K562 (cell line): ENCODE data around the gene PRODH. TPM values are rescaled to one million over a fixed set of nuclear protein-coding genes. Genes with fewer than 3 reads are reported as not detected.

ENCODE experiments used
- ARID1B ChIP-seq: fragments of 450-650 bp; IDR thresholded peaks from 2 replicates; pipeline ENCODE4 v1.6.1; 2016; ENCODE audit warnings: antibody characterized with exemption, mild to moderate bottlenecking, inconsistent platforms
- BRD9 ChIP-seq: fragments of 450-650 bp; IDR thresholded peaks from 2 replicates; pipeline ENCODE4 v1.6.1; 2018; ENCODE audit warnings: low read depth; ENCODE audit not compliant: partially characterized antibody
- CBX8 ChIP-seq: fragments of 200-600 bp; sonication (generic); IDR thresholded peaks from 2 replicates; pipeline ENCODE4 v1.6.1; 2012; ENCODE audit warnings: borderline replicate concordance, mixed run types, low read depth, mild to moderate bottlenecking, moderate library complexity, mixed read lengths, low read length, control low read depth, inconsistent platforms; ENCODE audit not compliant: poor library complexity, severe bottlenecking; ENCODE audit errors: extremely low read depth
- CHCHD3 ChIP-seq: fragments of 250-450 bp; sonication (Bioruptor Pico); IDR thresholded peaks from 2 replicates; pipeline ENCODE4 v2.1.2; 2022; ENCODE audit warnings: mild to moderate bottlenecking
- CTBP1 ChIP-seq: fragments of 450-650 bp; IDR thresholded peaks from 2 replicates; pipeline ENCODE4 v1.6.1; 2016; ENCODE audit warnings: borderline replicate concordance
- DNMT1 ChIP-seq: fragments of 450-650 bp; IDR thresholded peaks from 2 replicates; pipeline ENCODE4 v1.6.1; 2016; ENCODE audit warnings: antibody characterized with exemption, mild to moderate bottlenecking
- EWSR1 ChIP-seq: fragments of 450-650 bp; IDR thresholded peaks from 2 replicates; pipeline ENCODE4 v1.6.1; 2018; ENCODE audit warnings: borderline replicate concordance, mild to moderate bottlenecking, low read depth, moderate library complexity; ENCODE audit not compliant: partially characterized antibody
- POLR2H ChIP-seq: IDR thresholded peaks from 2 replicates; pipeline ENCODE4 v1.6.1; 2016; ENCODE audit warnings: missing genetic modification characterization, low read depth, mild to moderate bottlenecking, control low read depth, missing compliant biosample characterization, moderate library complexity
- PTBP1 ChIP-seq: fragments of 200-400 bp; formaldehyde crosslinking; IDR thresholded peaks from 2 replicates; pipeline ENCODE4 v1.6.1; 2017; ENCODE audit warnings: low read depth, low read length
- PYGO2 ChIP-seq: fragments of 450-650 bp; IDR thresholded peaks from 2 replicates; pipeline ENCODE4 v1.6.1; 2016; ENCODE audit warnings: mild to moderate bottlenecking, missing genetic modification characterization, moderate library complexity, missing compliant biosample characterization
- RBM22 ChIP-seq: fragments of 200-400 bp; formaldehyde crosslinking; IDR thresholded peaks from 2 replicates; pipeline ENCODE4 v1.6.1; 2018; ENCODE audit warnings: low read length, low read depth; ENCODE audit not compliant: poor library complexity, severe bottlenecking
- STAT5B ChIP-seq: fragments of 250-450 bp; sonication (Bioruptor Pico); IDR thresholded peaks from 2 replicates; pipeline ENCODE4 v1.8.0; 2021; ENCODE audit warnings: mild to moderate bottlenecking, inconsistent platforms
- TRIM28 ChIP-seq: fragments of 450-650 bp; IDR thresholded peaks from 2 replicates; pipeline ENCODE4 v1.6.1; 2017
- XRCC3 ChIP-seq: fragments of 450-650 bp; IDR thresholded peaks from 2 replicates; pipeline ENCODE4 v1.6.1; 2017; ENCODE audit warnings: mild to moderate bottlenecking, moderate library complexity
- ZNF431 ChIP-seq: sonication (generic); formaldehyde crosslinking; IDR thresholded peaks from 2 replicates; pipeline ENCODE4 v1.8.0; 2022; ENCODE audit warnings: mild to moderate bottlenecking, missing genetic modification reagents
- ZNF507 ChIP-seq: conservative IDR thresholded peaks from 2 replicates; pipeline ENCODE4 v1.6.1; 2017; ENCODE audit warnings: missing genetic modification characterization, missing compliant biosample characterization
- ZNF778 ChIP-seq: fragments of 450-650 bp; formaldehyde crosslinking; IDR thresholded peaks from 2 replicates; pipeline ENCODE4 v1.4.0; 2020; ENCODE audit warnings: mild to moderate bottlenecking, moderate library complexity
- ZNF79 ChIP-seq: fragments of 250-450 bp; sonication (Bioruptor Pico); IDR thresholded peaks from 2 replicates; pipeline ENCODE4 v1.4.0; 2020; ENCODE audit warnings: low read depth, mild to moderate bottlenecking, moderate library complexity
- polyA plus RNA-seq, 8 experiments: library from polyadenylated mRNA; depleted of rRNA in 4 of 8; stranded (reverse) in 5 of 8; unstranded in 3 of 8; fragments of >200 nt; fragmentation: Nextera tagmentation in 2 of 8; fragmentation: Illumina TruSeq in 1 of 8; extraction: Ambion mirVana in 2 of 8; extraction: Trizol in 1 of 8; gene quantifications; 2 replicates each; pipeline versions ENCODE4 v1.2.1 to v1.2.3, GENCODE V29; 2011 to 2014; ENCODE audit warnings: inconsistent platforms in 1 of 8, missing spikeins in 1 of 8
- total RNA-seq, 7 experiments: library from RNA; depleted of rRNA in 6 of 7; stranded (reverse); fragments of >200 nt in 6 of 7; fragmentation: Illumina TruSeq in 2 of 7; extraction: Trizol in 2 of 7; gene quantifications; 2 replicates each; pipeline versions ENCODE4 v1.2.1 to v1.2.3, GENCODE V29; 2011 to 2021; ENCODE audit warnings: low replicate concordance in 1 of 7
- TF ChIP-seq, protein P1 (sequence below): fragments of 200-800 bp; sonication (Bioruptor generic); IDR thresholded peaks from 2 replicates; pipeline ENCODE4 v1.6.1; 2017; ENCODE audit warnings: missing genetic modification characterization, missing compliant biosample characterization
- TF ChIP-seq, protein P2 (sequence below): IDR thresholded peaks from 2 replicates; pipeline ENCODE4 v1.6.1; 2011; ENCODE audit not compliant: insufficient read length; ENCODE audit errors: extremely low read depth
- TF ChIP-seq, protein P3 (sequence below), 2 experiments: fragments of 450-650 bp in 1 of 2; sonication (generic) in 1 of 2; formaldehyde crosslinking in 1 of 2; IDR thresholded peaks in 1 of 2; conservative IDR thresholded peaks in 1 of 2; 2 replicates each; pipeline versions ENCODE4 v1.6.1 to v1.8.1; 2016 to 2023; ENCODE audit warnings: mild to moderate bottlenecking in 2 of 2, moderate library complexity in 2 of 2, inconsistent platforms in 1 of 2, missing genetic modification reagents in 1 of 2
- TF ChIP-seq, protein P4 (sequence below): fragments of 450-650 bp; IDR thresholded peaks from one replicate; pipeline ENCODE4 v1.6.1; 2018; ENCODE audit warnings: mild to moderate bottlenecking, moderate library complexity; ENCODE audit not compliant: partially characterized antibody
- TF ChIP-seq, protein P5 (sequence below), 2 experiments: fragments of 250-450 bp in 1 of 2; fragments of 450-650 bp in 1 of 2; sonication (Bioruptor Pico) in 1 of 2; IDR thresholded peaks; 2 replicates each; pipeline versions ENCODE4 v1.6.1 to v1.8.0; 2016 to 2021; ENCODE audit warnings: mild to moderate bottlenecking in 2 of 2, moderate library complexity in 2 of 2, missing compliant biosample characterization in 1 of 2, missing genetic modification characterization in 1 of 2

PRODH gene
- total and polyA plus RNA-seq, 9 of the 15 experiments (the other 6 are each of a cell fraction or from before 2014, with no cell fraction given): 0.07 to 0.11 TPM; not detected in 7

DNA sequence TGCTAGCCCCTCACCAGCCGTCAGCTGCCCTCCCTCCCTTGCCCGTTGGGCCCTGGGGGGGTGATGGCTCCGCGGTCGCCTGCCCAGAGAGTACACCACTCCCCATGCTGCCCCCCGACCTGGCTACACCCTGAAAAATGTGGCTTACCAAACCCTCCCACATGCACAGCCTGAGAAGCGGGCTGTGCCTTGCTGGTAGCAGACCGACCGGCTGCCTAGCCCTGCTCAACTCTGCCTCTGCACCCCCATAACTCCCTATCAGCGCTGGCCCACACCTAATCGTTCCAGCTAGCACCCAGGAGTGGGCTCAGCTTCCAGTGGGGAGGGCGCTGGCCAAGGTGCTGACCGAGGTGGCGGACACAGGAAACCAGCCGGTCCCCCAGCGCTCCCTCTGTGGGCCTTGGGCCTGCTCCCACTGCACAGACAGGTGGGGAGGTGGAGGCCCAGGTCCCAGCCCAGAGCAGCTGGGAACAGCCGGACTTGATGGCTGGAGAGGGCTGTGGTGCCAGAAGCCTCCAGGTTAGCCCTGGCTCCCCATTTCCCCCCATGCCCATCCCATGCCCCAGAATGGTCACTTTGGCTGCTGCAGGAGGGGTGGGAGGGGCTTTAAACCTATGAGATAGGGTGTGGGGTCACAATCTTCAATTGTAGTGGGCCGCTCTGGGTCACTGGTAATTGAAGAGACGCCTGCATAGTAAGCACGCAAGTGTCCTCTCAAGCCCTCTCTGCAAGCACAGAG lies 32.1 kb upstream of the PRODH start (continued):
- TF ChIP-seq, protein P1, sequence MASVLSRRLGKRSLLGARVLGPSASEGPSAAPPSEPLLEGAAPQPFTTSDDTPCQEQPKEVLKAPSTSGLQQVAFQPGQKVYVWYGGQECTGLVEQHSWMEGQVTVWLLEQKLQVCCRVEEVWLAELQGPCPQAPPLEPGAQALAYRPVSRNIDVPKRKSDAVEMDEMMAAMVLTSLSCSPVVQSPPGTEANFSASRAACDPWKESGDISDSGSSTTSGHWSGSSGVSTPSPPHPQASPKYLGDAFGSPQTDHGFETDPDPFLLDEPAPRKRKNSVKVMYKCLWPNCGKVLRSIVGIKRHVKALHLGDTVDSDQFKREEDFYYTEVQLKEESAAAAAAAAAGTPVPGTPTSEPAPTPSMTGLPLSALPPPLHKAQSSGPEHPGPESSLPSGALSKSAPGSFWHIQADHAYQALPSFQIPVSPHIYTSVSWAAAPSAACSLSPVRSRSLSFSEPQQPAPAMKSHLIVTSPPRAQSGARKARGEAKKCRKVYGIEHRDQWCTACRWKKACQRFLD (CRISPR knock-in tag): no peak
- TF ChIP-seq PYGO2: no peak
- TF ChIP-seq ZNF507 (tag): no peak
- TF ChIP-seq, protein P2, sequence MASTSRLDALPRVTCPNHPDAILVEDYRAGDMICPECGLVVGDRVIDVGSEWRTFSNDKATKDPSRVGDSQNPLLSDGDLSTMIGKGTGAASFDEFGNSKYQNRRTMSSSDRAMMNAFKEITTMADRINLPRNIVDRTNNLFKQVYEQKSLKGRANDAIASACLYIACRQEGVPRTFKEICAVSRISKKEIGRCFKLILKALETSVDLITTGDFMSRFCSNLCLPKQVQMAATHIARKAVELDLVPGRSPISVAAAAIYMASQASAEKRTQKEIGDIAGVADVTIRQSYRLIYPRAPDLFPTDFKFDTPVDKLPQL: no peak
- TF ChIP-seq, protein P3, sequence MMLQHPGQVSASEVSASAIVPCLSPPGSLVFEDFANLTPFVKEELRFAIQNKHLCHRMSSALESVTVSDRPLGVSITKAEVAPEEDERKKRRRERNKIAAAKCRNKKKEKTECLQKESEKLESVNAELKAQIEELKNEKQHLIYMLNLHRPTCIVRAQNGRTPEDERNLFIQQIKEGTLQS (IDR thresholded peaks at IDR 0.05): no peak
- TF ChIP-seq, protein P3 (CRISPR knock-in tag; conservative IDR thresholded peaks at IDR 0.05): peak; percentile 79
- TF ChIP-seq XRCC3: no peak
- TF ChIP-seq CBX8: no peak
- TF ChIP-seq ZNF431 (CRISPR knock-in tag): peak; percentile 69; the same call in 1 of the 2 replicates
- no peak for TF ChIP-seq ZNF778 (CRISPR knock-in tag)
- no peak for TF ChIP-seq CHCHD3 (CRISPR knock-in tag)
- no peak for TF ChIP-seq CTBP1
- no peak for TF ChIP-seq BRD9
- no peak for TF ChIP-seq POLR2H (tag)
- TF ChIP-seq TRIM28: no peak
- TF ChIP-seq STAT5B (CRISPR knock-in tag): no peak
- TF ChIP-seq RBM22: no peak
- no peak for TF ChIP-seq ZNF79 (CRISPR knock-in tag)
- TF ChIP-seq, protein P4, sequence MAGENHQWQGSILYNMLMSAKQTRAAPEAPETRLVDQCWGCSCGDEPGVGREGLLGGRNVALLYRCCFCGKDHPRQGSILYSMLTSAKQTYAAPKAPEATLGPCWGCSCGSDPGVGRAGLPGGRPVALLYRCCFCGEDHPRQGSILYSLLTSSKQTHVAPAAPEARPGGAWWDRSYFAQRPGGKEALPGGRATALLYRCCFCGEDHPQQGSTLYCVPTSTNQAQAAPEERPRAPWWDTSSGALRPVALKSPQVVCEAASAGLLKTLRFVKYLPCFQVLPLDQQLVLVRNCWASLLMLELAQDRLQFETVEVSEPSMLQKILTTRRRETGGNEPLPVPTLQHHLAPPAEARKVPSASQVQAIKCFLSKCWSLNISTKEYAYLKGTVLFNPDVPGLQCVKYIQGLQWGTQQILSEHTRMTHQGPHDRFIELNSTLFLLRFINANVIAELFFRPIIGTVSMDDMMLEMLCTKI: no peak
- TF ChIP-seq EWSR1: no peak
- no peak for TF ChIP-seq ARID1B
- no peak for TF ChIP-seq DNMT1
- no peak for TF ChIP-seq PTBP1
- TF ChIP-seq, protein P5, sequence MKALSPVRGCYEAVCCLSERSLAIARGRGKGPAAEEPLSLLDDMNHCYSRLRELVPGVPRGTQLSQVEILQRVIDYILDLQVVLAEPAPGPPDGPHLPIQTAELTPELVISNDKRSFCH (CRISPR knock-in tag; IDR thresholded peaks at IDR 0.05): no peak
- TF ChIP-seq, protein P5 (tag; IDR thresholded peaks at IDR 0.05): peak; percentile 59; the same call in 1 of the 2 replicates
